ENCODE data around the gene CDRT15.
"Not testable (repeated sequence)": the region's sequence is repeated elsewhere in the genome, so short reads cannot be mapped to it uniquely, and the experiment has no call there.

Gene CDRT15

DNA sequence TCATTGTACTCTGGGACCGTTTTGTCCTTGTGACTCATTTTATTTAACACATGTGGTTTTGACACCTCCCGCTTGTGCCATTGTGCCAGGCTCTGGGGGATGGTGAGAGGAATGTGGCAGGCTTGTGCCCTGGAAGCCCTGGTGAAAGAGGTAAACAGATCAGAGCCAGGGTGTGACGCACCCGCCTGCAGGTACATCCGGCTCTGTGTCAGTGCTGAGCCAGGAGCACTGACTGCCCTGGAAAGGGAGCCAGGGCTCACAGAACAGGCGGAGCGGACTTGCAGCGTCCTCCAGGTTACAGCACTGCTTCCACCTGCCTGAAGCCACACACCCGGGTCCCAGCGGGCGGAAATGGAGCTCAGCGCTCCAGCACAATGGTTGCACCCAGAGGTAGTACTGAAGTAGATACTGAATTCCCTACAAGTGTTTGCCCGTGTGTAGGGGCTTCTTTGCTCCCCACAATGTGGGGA is 30.6 kb downstream of the CDRT15 start:
- no peak for DNase-seq

DNA sequence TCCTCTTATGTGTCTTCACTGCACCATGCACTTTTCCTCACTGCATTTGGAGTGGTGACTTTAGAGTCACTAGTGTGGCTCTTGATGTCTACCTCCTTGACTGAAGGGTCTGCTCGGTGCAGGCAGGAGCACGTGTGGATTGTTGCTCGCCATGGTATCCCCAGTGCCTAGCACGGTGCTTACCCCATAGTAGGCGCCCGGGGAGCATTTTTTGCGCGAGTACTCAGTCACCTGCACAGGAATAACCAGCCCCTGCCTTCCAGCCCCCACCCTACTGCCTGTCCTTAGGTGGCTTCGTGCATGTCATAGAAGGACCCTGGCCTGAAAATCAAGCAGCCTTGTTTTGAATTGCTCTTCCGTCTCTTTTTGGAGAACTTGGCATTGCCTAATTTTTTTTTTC is 31.3 kb downstream of the CDRT15 start:
- DNase-seq = no peak

DNA sequence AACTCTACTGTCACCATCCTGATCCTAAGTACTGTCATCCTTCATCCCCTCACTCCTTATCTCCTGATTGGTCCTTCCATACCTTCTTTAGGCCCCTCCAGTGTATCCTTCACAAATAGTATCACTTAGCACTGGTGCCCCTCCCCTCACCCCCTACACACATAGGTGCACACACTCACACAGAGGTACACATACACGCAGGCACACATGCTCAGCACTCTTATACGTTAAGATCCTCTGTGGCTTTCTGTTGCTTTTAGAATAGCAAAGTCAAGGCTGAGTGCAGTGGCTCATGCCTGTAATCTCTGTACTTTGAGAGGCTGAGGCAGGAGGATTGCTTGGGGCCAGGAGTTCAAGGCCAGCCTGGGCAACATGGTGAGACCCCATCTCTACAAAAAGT is 32.1 kb downstream of the CDRT15 start:
- no peak for DNase-seq

GRCh38 chr17:14204084-14204483 is 32.6 kb downstream of the CDRT15 start:
- DNase-seq = no peak

DNA sequence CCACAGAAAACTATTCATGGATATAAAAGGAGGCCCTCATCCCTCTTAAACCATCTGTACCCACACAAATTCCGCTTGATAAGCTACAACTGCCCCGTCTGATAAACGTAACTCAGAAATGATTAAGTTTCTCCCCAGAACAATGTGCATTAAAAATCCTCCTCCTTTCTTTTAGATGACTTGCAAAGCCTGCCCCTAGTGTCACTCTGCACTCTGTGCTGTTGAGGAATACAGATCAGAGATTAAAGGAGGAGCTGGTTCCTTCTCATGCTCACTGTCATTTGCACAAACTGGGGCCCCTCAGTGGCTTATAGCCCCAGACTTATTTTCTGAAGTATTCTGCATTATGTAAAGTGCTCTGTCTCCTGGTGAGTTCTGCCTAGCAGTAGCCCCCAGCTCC is 33.3 kb downstream of the CDRT15 start:
- DNase-seq = no peak

DNA sequence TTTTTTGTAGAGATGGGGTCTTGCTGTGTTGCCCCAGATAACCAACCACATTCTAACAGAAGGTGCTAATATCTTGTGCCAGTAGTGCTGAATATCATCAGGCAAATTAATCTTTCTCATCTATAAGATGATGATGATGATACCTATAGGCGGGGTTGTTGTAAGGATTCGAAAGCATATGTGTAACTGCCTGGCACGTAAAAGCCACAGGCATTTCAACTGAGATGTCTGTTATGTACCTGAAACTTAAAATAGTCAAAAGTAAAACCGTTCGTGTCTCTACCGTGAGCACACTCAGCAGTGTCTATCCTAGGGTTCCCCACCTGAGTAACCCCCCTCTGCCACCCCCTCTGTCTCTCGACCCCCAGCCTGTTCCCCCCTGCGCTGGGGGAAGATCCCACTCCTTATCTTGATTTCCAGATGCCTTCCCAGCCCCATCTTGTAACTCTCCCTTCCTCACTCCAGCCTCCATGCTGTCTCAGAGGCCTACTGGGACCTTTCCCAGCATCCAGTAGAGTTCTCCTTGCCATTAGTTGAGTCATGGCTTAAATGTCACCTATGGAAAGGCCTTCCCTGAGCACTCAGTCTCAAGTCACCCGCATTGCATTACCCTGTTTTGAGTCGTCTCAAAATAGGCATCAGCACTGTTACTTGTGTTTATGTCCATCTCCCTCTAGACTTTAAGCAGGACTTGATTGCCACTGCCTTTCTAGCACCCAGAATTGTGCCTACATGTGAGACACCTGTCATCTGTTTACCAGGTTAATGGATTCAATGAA is 34.1 kb downstream of the CDRT15 start:
- DNase-seq = no peak

GRCh38 chr17:14201988-14202380 is 34.7 kb downstream of the CDRT15 start:
- DNase-seq = no peak

- DNase-seq = no peak
Measured at GRCh38 chr17:14201021-14201987, 35.4 kb downstream of the CDRT15 start.

DNA sequence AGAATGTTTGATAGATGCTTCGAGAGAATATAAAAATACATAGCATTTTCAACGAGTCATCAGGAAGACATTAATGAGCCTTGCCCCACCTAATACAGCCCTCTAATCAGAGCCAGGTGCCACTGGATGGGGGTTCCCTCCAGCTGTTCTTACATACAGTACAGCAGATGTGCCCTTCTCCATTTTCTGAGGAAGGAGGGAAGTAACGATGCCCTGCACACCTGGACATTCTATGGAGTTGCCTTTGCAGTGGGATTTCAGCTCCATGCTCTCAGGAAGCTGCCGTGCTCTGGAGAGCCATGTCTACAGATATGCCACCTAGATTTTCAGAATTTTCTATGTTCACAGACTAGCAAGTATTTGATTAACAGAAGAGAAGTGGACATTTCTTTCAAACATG is 36.3 kb downstream of the CDRT15 start:
- DNase-seq = no peak

GRCh38 chr17:14199601-14200000 is 37.1 kb downstream of the CDRT15 start:
- DNase-seq = no peak

DNA sequence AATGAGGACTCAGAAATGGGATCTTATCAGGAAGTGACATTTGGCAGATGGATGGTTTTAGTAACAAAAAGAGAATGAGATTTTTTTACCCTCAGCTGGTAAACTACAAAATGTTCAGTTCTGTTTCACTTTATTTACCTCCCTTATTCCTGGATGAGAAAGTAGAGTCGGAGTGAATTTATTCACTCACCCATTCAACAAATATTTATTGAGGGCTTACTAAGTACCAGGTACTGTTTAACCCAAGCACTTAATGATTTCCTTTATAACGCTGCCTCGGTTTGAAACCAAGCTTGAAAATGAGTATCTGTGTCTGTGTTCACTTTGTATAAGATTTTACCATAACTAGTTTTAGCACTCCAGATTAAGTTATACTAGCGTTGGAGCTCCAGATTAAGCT is 38.1 kb downstream of the CDRT15 start:
- no peak for DNase-seq

DNA sequence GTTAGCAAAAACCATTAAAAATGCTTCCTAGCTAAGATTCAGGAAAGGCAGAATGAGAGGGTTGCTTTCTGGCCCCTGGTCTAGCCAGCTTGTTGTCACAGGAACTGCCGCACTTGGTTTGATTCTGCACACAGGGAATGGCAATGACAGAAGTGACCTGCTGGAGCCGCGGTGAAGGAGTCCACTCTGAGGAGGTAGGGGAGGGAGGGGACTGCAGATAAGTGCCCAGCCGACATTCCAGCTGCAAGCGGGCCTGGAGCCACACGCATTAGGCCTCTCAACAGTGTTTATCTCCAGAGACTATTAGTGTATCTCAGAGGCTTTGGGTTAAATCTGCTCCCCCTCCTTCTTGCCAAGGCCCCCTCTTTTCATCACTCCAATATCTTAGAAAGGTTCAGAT is 38.6 kb downstream of the CDRT15 start:
- DNase-seq = no peak

DNA sequence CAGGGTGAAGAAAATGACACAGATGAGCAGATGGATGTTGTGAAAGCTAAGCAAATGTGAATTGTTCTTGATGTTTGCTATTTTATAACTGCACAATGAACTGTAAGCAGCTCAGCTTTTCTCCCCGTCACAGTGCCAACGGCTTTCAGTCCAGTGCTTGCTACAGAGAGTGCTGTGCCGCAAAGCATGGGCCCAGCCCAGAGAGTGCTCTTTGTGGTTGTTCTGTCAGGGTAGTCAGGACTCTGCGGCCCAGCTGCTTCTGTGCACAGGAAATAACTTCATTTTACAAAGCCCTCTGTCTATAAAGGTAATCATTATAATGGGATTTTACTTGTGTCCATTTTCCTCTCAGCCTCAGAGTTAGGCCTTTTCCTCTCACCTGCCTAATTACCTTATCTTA is 39.1 kb downstream of the CDRT15 start:
- DNase-seq = no peak

GRCh38 chr17:14197057-14197456 is 39.6 kb downstream of the CDRT15 start:
- DNase-seq = no peak

DNA sequence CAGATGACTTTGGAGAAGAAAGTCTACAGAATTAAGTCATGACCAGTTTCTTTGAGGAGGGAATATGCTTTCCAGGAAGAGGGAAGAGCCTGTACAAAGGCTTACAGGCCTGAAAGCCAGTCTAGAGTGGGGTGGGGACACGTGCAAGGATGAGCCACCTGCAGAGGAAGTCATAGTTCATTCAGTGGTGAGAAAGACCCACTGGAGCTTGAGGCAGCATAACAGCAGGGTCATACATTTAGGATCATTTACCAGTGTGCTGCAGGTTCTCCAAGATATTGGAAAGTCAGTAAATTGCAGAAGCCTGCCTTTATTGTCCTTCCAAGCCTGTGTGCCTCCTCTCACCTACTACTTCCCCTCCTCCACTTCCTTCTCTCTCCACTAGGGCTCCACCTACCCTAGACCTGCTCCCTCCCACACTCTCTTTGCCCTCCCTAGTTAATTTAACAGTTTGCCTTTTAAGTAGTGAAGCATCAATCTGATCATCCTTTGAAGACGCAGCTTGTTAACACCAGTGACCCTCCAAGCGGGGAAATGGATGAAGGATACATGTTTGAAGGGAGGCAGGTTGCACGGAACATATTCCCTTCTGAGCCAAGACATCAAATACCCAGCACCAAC is 40.2 kb downstream of the CDRT15 start:
- no peak for DNase-seq

- not testable (repeated sequence) for DNase-seq
Measured at GRCh38 chr17:14192636-14193344, 43.9 kb downstream of the CDRT15 start.

DNA sequence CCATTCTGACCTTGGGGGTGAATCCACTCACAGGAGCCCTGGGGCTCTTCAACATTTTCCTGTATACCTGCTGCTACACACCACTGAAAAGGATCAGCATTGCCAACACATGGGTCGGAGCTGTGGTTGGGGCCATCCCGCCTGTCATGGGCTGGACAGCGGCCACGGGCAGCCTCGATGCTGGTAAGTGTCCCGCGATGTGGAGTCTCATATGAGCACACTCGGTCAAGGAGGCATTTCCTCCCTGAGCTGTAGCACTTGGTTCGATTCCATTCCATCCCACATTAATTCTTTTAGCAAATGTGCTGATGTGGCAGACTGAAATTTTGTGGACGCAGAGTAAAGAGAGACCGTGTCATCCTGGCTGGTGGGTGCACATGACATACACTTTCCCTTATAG is 44.6 kb downstream of the CDRT15 start:
- not testable (repeated sequence) for DNase-seq

- DNase-seq = not testable (repeated sequence)
Measured at GRCh38 chr17:14191469-14191868, 45.2 kb downstream of the CDRT15 start.

DNA sequence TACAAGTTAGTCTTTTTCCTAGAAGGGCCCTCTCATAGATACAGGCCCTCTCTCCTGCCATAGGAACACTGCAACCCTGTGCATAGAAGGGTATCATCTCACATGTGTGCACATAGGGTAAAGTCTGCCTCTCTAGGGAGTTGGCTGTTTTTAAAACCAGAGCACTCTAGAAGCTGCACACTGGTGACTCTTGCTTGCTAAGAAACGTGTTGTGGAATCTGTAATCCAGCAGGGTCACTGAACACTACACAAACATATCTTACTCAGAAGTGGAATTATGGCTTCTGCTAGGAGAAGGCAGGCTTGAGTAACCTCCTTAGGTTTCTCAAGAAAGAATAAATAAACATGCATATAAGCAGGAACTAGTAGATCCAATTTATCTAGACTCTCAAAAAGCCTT is 45.9 kb downstream of the CDRT15 start:
- DNase-seq = not testable (repeated sequence)

DNA sequence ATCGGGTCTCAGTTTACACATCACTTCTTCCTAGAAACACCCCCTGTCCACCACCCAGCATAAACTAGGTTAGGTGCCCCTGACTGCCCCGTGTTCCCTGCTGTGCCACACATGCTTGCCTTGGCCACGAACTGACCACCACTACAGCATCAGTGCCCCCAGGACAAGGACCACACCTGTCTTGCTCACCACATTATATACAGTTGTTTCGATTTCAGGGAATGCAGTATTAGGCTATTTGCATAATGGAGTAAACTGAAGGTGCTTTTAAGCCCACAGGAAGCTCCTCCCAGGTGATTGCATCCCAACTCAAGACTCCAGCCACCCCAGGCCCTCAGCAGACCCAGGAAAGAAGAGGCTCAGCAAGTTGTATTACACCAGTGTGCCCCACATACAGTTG is 50.2 kb downstream of the CDRT15 start:
- DNase-seq = not testable (repeated sequence)

All from right forelimb (tissue), 1 donor.